Muscle layer of duodenum (tissue), 2 donors: ENCODE results near the gene UTP11.

Experiments
- H3K27ac ChIP-seq: one replicate; pipeline ENCODE4 v1.7.0; 2013; ENCODE audit warnings: mild to moderate bottlenecking, low read length
- H3K27me3 ChIP-seq: one replicate; pipeline ENCODE4 v1.7.0; 2013; ENCODE audit warnings: low read depth, mild to moderate bottlenecking, control low read depth, low read length
- H3K36me3 ChIP-seq, 2 donors: one replicate each; pipeline ENCODE4 v1.7.0; 2013; ENCODE audit warnings: low read length in 2 of 2, control low read depth in 1 of 2, mild to moderate bottlenecking in 1 of 2; ENCODE audit not compliant: insufficient read depth in 2 of 2, control insufficient read depth in 1 of 2
- H3K4me1 ChIP-seq, 2 donors: one replicate each; pipeline ENCODE4 v1.7.0; 2013; ENCODE audit warnings: low read length in 2 of 2, mild to moderate bottlenecking in 2 of 2, control low read depth in 1 of 2, moderate library complexity in 1 of 2; ENCODE audit not compliant: insufficient read depth in 2 of 2, control insufficient read depth in 1 of 2
- H3K4me3 ChIP-seq, 2 donors: one replicate each; pipeline ENCODE4 v1.7.0; 2013; ENCODE audit warnings: low read length in 2 of 2, low read depth in 1 of 2, mild to moderate bottlenecking in 1 of 2
- H3K9me3 ChIP-seq, 2 donors: one replicate each; pipeline ENCODE4 v1.7.0; 2013; ENCODE audit warnings: low read length in 2 of 2, control low read depth in 1 of 2, mild to moderate bottlenecking in 1 of 2; ENCODE audit not compliant: control insufficient read depth in 1 of 2
- donor health status: healthy.

The UTP11 gene

DNA sequence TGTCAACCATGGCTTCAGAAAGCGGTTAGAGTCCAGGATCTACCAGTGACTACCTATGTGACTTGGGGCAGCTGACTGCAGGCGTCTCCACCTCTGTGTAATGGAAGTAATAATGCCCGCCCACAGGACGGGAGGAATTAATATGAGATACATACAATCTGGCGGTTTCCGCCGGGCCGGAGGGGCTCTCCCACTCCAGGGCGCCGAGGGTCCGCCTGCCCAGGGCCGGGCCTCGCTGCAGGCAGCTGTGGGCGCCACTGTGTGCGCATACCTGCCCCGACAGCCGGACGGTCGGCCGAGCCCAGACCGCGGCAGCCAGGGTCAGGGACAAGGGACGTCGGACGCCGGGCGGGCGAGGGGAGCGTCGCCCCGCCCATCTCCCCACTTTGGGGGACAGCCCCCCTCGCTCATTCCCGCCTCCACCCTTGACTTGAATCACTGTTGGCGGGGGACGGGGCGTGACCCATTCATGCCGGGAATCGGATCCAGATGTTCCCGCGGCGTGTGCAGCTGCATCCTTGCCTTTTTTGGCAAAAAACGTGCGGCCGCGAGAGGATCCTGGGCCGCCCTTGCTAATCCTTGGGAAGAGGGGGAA is 16.7 kb upstream of the UTP11 start:
- Histone ChIP-seq H3K4me3 (peak overlapping the region; percentile 38 to 65), H3K27ac (peak overlapping the region; percentile 83), H3K36me3 (peaks cover 16 to 25% of the 10 kb centered on the region in 2 donors), H3K9me3 (no peaks in the 10 kb centered on the region), H3K4me1 (peaks cover 27 to 51% of the 10 kb centered on the region in 2 donors), H3K27me3 (no peaks in the 10 kb centered on the region)

DNA sequence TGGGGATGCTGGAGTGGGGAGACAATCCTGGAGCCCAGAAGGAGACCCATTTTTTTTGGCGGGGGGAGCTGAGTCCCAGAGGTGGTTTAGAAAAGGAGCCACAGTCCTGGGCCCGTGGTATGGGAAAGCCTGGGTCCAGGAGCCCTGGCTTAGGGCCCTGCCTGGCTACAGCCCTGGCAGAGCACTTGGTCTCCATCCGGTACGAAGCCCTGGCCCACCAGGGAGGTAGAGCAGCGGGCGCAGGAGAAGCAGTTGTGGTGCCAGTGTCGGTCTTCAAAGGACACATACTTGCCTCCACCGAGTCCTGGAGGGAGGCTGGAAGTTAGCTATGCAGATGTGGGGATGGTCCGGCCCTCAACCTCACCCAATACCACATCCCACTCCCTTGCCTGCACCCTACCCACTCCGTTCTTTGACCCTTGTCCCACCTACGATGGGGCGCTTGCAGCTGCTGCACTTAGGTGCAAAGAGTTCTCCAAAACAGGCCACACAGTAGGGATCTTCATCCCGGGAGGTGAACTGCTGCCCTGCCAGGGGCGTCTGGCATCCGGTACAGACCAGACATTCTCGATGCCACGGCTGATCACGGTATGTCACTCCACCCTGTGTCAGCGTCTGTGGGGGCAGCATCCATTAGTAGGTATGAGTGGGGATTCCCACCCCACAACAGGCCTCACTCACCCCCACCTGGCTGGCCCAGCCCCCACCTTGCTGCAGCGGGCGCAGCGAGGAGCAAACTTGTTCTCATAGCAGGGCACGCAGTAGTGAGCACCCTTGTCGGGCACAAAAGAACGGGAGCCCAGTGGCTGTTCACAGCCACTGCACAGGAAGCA is 15.1 kb upstream of the UTP11 start:
- H3K9me3 ChIP-seq = no peaks in the 10 kb centered on the region
- H3K4me1 ChIP-seq = peaks cover 34 to 60% of the 10 kb centered on the region in 2 donors
- peak overlapping the region; percentile 83 for H3K27ac ChIP-seq
- H3K4me3 ChIP-seq = peak overlapping the region in 1 of 2 donors; percentile 65
- peaks cover 16 to 28% of the 10 kb centered on the region in 2 donors for H3K36me3 ChIP-seq
- no peaks in the 10 kb centered on the region for H3K27me3 ChIP-seq

DNA sequence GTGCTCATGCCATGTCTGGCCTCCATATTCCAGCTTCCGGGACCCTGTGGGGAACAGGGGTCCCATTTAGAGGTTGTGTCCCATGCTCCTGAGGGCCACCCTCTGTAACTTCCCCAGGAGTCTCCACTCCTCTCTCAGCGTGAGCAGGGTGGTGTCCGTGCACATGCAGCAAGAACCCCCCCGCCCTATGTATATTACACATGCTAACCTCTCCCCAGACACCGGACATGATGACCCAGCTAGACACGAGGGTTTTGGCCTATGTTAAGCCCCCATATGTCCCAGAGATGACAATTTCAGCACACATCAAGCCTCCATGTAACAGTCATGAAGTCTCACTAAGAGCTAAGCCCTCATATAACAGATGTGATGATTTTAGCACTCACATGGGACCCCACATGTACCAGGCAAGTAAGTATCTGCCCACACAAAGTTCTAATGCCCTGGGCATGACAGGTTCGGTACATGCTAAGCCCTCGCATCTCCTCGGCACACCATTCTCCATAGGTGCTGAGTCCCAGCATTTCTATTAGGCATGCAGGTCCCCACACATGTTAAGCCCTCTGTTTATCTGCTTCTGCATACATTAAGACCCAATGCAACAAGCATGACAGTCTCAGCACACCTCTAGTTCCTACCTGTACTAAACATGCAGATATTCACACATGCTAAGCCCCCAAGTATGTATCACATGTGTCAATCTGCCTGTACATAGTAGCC is 14.3 kb upstream of the UTP11 start:
- Histone ChIP-seq H3K27me3 (no peaks in the 10 kb centered on the region), H3K27ac (no peak overlapping the region), H3K36me3 (peaks cover 16 to 28% of the 10 kb centered on the region in 2 donors), H3K4me1 (peaks cover 34 to 63% of the 10 kb centered on the region in 2 donors), H3K9me3 (no peaks in the 10 kb centered on the region), H3K4me3 (no peak overlapping the region)

DNA sequence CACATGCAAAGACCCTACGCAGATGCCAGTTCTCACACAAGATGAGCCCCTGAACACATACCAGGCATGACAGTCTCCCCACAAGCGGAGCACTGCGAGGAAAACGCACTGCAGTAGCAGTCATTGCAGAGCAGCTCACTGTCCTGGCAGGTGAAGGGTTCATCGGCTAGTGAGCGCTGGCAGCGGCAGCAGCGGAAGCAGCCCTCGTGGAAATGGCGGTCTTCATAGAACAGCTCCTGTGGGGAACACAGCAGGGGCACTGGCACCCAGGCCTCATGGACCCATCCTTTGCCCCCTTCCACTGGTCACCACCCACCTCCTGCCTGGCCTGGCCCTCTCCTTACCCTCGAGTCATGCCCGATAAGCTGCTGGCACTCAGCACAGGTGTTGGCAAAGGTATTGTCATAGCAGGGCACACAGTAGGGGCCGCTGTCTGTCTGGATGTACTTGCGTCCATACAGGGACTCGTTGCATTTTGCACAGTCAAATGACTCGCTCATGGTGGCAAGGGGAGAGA is 13.6 kb upstream of the UTP11 start:
- Histone ChIP-seq H3K27ac (peak overlapping the region; percentile 95), H3K9me3 (no peaks in the 10 kb centered on the region), H3K4me3 (peak overlapping the region in 1 of 2 donors; percentile 10), H3K4me1 (peaks cover 34 to 70% of the 10 kb centered on the region in 2 donors), H3K36me3 (peaks cover 16 to 28% of the 10 kb centered on the region in 2 donors), H3K27me3 (no peaks in the 10 kb centered on the region)

DNA sequence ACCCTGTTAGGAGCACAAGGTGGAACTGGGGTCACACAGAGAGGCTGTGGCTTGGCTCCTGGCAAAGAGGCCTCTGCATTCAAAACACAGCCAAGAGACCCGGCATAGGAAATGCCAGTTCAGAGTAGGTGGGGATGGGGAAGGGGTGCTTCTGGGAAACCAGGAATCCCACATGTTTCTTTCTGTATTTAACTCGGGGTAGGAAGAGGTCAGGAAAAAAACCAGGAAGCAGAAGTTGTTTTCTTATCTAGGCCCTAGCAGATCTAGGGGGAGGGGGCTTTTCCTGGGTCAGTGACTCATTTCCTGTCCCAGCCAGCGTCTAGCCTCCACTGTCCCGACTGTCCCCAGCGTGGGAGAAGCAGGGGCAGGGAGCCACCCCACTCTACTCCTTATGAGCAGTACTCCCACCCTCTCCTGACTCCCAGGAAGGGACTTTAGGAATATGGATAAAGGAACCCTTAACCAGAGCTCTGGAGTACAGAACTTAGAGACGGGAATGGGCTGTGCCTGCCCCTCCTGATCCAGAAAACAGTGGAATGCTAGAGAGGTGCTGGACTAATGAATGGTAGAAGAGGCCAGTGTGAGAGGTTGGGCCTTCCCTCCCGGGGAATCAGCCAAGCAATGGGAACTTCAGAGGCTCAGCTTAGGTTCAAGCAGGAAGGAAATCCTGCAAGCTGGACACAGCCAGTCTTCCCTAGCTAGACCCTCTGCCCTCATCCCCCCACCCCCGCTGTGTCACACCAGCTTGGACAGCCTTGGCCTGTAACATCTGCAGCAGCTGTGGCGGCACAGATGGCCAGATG is 12.9 kb upstream of the UTP11 start:
- Histone ChIP-seq H3K4me3 (peak overlapping the region; percentile 31 to 41), H3K4me1 (peaks cover 34 to 72% of the 10 kb centered on the region in 2 donors), H3K27me3 (no peaks in the 10 kb centered on the region), H3K36me3 (peaks cover 16 to 28% of the 10 kb centered on the region in 2 donors), H3K27ac (peak overlapping the region; percentile 95), H3K9me3 (no peaks in the 10 kb centered on the region)

DNA sequence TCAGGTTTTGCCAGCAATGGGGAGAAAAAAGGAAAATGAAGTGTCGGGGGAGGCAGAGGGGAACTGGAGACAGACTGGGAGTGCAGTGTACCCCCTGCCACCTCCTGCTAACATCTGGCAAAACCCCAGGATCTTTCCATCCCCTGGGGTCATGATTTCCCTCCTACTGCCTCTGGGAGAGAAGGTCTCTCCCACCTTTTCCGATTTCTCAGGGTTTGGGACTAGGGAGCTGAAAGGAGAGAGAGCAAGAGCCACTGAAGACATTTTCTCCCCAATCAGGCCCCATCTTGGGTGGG is 12.4 kb upstream of the UTP11 start:
- no peaks in the 10 kb centered on the region for H3K27me3 ChIP-seq
- H3K4me1 ChIP-seq = peaks cover 29 to 67% of the 10 kb centered on the region in 2 donors
- H3K36me3 ChIP-seq = peaks cover 16 to 28% of the 10 kb centered on the region in 2 donors
- H3K9me3 ChIP-seq = no peaks in the 10 kb centered on the region
- H3K4me3 ChIP-seq = peak overlapping the region; percentile 31 to 41
- H3K27ac ChIP-seq = peak overlapping the region; percentile 95

DNA sequence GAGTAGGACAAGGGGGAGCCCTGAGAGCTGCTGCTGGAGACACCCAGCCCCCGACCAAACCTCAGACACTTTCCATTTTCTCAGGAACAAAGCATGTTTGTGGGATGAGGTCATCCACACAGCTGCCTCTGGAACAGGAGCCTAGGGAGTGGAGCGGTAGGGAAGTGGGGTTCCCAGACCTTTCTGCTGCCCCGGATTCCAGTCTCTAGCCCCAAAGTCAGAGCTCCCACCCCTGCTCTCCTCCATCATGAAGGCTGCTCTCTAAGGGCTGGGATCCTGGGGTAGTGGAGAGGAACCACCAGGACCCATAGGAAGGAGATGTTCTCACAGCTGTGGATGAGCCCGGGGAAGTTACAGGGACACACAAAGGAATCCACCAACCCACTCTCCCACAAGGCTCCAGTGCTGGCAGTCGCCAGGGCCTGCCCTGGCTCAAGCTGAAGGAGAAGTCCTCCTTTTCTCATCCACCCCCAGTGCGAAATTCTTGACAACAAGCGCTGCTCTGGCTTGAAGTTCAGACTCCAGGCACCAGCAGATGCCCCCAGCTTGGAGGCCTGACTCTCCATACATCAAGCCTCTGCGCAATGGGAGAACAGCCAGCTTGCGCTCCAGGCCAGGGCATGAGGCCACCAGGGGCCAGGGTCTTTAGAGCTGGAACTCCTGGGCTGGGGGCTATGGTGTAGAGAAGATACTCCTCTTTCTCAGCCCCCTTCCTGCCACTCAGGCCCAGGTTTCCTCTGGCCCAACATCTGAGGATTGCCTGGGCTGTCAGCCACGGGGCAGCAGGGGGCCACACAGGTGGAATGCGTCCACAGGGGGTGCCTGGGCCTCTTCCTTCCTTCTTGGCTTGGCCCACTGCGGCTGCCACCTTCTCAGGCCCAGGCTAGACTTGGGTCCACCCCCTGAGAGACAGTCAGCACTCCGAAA is 11.7 kb upstream of the UTP11 start:
- peaks cover 16 to 28% of the 10 kb centered on the region in 2 donors for H3K36me3 ChIP-seq
- H3K9me3 ChIP-seq = no peaks in the 10 kb centered on the region
- H3K27me3 ChIP-seq = no peaks in the 10 kb centered on the region
- peaks cover 27 to 66% of the 10 kb centered on the region in 2 donors for H3K4me1 ChIP-seq
- H3K4me3 ChIP-seq = peak overlapping the region; percentile 31 to 41
- peak overlapping the region; percentile 95 for H3K27ac ChIP-seq

DNA sequence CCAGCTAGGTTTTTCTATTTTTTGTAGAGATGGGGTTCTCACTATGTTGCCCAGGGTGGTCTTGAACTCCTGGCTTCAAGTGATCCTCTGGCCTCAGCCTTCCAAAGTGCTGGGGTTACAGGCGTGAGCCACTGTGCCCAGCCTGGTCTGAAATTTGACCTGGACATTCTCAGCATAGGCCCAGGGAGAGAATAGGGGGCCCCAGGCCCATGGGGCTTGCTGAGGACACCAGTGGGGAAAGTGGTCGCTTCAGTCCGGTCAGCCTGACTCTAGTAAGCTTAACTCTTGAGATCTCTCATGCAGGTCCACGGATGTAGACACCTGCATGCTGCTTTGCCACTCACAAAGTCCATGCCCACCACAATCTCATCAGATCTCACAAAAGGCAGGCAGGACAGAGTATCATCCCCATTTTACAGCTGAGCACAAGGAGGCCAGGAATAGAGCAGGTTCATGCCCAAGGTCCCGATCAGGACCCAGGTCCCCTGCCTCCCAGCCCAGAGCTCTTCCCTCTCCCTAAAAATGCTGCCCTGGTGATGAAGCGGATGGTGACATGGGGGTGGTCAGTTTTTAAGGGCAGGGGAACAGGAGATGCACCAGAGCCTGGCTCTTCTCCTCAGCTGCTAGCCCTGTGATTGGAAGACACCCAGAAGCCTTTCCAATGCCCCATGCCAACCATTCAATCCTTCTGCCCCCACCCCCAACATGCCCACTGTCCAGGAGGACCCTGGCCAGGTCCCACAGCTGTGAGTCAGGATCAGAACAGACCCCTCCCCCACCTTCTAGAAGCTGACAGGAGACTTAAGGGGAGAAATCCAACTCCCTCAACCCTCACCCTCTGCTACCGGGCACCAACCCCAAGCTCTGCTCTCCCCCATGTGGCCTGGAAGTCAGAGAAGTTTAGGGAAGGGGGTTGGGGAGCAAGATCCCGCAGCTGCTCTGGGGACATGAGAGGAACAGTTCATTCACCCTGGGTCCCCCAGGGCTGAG is 9.0 kb upstream of the UTP11 start:
- H3K27me3 ChIP-seq = no peaks in the 10 kb centered on the region
- peak overlapping the region; percentile 85 for H3K27ac ChIP-seq
- peaks cover 27 to 49% of the 10 kb centered on the region in 2 donors for H3K4me1 ChIP-seq
- peaks cover 3 to 13% of the 10 kb centered on the region in 2 donors for H3K36me3 ChIP-seq
- H3K4me3 ChIP-seq = peak overlapping the region; percentile 68 to 77
- no peaks in the 10 kb centered on the region for H3K9me3 ChIP-seq

DNA sequence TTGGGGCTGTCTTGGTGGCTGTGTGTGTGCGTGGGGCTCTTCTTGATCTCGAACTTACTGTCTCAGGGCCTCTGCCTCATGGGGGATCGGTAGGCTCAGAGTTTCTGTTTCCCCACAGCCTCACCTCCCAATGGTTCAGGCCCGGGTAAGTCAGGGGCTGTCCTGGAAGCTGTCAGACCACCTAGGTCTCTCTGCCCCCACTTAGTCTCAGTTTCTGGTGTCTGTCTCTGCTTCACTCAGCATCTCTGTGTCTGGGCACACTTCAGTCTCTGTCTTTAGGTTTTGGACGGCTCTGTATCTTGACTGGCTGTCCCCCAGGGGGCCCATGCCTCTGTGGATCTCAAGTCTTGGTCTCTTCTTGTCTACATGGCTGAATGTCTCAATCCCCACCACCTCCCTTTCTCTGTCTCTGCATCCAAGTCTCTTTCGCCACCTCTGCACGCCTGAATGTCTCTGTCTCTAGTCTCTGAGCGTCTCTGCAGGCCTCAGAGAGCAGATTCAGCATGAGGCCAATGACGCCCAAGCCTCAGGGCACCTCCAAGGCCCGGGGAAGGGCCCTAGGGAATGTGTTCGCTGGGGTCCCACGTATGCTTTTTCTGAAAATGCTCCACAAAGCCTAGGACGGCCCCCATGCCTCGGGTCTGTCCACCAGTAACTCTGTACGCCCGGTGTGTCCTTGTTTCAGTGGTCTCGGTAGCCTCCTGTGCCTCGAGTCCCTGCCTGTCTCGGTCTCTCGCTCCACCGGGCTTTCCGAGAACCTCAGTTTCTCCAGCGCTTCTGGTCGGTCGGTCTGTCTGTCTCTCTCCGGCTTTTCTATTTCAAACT is 8.0 kb upstream of the UTP11 start:
- Histone ChIP-seq H3K27ac (peak overlapping the region; percentile 85), H3K9me3 (no peaks in the 10 kb centered on the region), H3K4me1 (peaks cover 21 to 40% of the 10 kb centered on the region in 2 donors), H3K27me3 (no peaks in the 10 kb centered on the region), H3K36me3 (peaks cover 0 to 6% of the 10 kb centered on the region in 2 donors), H3K4me3 (peak overlapping the region; percentile 68 to 77)
